NCI-H446 (cell line): ENCODE data around the gene INO80B.
A peak's percentile ranks its signal among the peaks of the same experiment; 100 is the strongest.

Experiments used
- DNase-seq, 2 experiments: peaks; one replicate each; lab custom pipeline; 2025; lab: John Stamatoyannopoulos, UW

Gene INO80B

GRCh38 chr2:74502147-74502719 is 47.3 kb downstream of the INO80B start:
- DNase-seq = no peak

GRCh38 chr2:74502720-74503505 is 48.0 kb downstream of the INO80B start:
- DNase-seq = no peak

GRCh38 chr2:74503506-74504475 is 48.9 kb downstream of the INO80B start:
- DNase-seq = no peak

- DNase-seq = no peak
These were observed 49.7 kb downstream of the INO80B start for GRCh38 chr2:74504591-74504990.

GRCh38 chr2:74505448-74506246 is 50.8 kb downstream of the INO80B start:
- no peak for DNase-seq

- DNase-seq = peak; percentile 93 to 97
These were observed 52.4 kb downstream of the INO80B start, which contains the start of gene PCGF1 for GRCh38 chr2:74507145-74507925. Gene PCGF1, minus strand, starts transcription at chr2:74507695. Its CDS starts 27 bp downstream, at chr2:74507668.
